GM18861 (cell line): ENCODE data around the gene PMPCB.

Experiments
- ATAC-seq: cut with Tn5 transposase; IDR thresholded peaks from one replicate; pipeline ENCODE4 v1.9.1; 2021; ENCODE audit not compliant: unreplicated experiment

The PMPCB gene

DNA sequence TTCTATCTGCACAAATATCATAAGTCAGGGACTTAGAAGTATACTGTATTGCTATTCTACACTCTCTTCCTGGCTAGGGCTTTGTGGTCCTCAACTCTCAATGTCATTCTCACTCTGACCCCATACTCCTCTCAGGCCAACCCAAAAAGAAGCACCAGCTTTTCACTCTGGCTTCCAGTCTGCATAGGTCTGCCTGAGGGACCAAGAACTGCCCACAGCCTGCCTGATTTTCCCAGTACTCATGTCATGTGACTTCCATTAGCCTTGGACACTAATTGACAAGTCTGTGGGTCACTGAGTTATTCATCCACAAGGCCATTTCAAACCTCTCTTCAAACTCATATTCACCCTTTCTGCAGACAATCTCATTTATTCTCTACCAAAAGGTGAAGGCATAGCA, 19.8 kb downstream of the PMPCB start:
- ATAC-seq = no peak

DNA sequence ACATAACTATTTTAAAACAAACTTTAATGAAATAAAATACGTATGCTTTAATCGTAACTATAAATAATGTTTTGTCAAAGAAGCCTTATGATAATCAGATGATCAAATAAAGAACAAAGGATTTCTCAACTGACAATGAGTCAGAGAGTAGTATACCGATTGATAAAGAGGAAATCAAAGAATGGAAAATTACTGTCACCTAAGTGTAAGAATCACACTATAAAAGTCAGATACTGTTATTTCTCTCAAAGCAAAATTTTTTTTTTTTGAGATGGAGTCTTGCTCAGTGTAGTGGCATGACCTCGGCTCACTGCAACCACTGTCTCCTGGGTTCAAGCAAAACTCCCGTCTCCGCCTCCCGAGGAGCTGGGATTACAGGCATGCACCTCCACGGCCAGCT, 28.5 kb downstream of the PMPCB start:
- ATAC-seq = no peak

DNA sequence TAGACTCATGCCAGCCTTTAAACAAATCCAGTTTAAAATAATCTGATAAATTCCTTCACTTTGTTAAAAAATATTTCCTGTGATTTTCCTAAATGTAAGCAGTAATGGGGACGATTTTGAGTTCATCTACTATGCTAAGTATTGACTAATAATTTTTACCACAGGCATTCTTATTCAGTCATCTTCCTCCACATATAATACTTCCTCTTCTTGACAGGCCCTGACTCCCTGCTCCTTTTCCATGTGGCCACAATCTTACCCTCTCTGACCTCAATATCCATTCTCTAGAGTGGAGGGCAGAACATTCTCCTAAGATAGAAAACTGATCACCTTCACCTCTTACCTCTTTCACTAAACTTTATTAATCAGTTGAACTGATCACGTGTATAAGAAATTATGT, 39.5 kb downstream of the PMPCB start:
- no peak for ATAC-seq

DNA sequence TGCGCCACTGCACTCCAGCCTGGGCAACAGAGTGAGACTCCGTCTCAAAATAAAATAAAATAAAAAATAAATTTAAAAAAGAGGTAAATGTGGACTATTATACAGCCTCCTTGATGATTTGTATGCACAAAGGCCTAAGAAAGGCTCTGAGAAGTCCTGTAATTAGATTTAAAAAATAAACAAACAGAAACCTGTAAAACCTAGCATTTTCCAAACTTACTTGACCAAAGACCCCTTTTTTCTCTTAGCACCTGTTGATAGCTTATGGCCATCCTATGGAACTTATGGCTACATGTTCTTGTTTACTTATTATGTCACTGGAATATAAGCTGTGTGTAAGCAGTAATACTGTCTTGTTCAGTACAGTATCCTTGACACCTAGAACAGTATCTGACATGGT, 41.6 kb downstream of the PMPCB start:
- no peak for ATAC-seq

DNA sequence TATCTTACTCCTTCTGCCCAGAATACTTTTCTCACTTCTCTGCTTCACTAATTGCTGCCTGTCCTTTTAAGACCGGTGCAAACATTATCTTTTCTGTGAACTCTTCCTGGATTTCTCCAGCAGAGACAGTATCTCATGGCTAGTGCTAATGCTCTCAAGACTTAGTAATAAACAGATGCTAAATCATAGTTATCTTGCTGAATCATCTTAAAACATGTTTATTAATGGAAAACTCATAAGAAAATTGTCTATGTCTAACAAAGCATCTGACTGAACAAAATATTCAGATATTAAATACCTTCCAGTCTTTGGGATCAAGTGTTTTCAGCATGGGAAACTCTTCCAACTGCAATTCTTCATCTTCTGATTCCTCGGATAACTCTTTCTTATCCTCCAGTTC, 44.2 kb downstream of the PMPCB start:
- ATAC-seq = no peak

DNA sequence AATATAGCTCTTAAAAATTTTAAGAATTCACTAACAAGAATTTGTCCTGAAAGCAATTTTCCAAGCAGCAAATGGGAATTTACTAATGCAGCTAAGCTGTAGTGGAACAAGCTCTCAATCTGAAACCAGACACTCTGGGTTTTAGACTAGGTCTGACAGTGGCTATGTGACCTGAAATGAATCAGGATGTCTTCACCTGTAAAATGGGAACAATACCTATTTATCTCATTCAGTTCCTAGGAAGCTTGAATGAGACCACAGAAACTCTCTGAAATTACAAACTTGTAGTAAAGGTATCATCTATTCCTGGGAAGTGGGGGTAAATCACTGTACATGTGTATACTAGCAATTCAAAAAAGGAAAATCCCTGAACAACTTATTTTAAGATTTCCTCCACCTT, 46.1 kb downstream of the PMPCB start:
- ATAC-seq = no peak

DNA sequence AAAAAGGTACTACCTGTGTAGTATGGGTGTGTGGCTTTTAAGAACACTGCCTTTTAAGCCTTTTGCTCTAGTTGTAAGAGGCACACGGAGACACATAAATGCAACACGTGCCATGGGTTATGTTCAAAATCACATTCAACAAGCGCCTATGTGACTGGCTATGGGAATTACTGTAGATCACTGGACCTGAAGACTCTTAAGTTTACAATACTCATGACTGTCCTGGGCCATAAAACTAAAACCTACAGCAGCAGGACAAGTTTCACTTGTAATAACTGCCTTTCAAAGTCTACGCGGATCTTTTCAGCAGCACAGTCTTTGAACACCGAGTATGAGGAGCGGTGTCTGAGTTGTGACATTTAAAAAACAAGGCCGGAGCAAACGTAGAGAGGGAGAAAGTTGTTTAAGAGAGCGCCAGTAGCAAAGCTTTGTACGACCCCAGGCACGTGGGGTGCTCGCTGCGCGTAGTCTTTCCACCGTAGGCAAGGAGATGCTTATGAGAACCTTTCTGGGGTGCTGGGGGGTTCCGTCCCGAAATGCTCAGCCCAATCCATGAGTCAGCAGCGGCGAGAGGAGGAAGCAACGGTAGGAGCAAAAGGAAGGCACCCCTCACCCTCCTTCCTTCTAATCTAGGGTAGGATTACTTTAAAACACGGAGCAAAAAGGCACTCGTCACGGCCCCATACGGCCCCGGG, 46.7 kb downstream of the PMPCB start:
- no peak for ATAC-seq

DNA sequence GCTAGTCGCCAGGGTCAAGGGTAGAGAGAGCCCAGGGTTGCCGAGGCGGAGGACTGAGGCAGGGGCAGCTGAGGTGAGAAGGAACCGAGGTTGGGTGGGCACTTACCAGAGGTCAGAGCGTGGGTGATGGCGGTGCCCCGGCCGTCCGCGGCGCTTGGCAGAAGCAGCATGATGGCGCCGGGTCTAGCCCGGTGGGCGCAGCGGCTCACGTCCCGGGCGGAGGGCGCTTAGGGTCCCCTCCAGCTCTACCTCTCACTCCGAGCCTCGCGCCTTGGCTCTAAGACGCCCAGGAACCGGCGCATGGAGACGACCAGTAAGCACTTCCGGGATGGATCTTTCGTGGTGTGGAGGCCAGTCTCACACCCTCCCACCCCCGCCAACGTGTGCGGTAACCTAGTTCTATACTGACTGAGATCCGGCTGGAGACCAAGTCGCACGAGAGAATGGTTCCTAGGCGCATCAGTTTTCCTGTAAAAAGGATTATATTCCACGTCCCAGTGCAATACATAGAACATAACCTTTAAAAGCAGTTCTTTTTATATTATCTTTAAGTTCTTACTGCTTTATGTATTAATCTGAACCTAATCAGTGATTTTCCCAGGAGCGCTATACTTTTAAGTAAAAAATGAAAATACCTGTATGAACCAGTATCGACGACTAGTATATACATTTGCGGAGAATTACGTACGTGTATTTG, 47.4 kb downstream of the PMPCB start, which contains the start of gene DNAJC2:
TSS of gene DNAJC2 (minus strand) at position 315 of the 697 bp plus-strand sequence. CDS start at position 170, 145 bp downstream.
- ATAC-seq = peak; percentile 65

DNA sequence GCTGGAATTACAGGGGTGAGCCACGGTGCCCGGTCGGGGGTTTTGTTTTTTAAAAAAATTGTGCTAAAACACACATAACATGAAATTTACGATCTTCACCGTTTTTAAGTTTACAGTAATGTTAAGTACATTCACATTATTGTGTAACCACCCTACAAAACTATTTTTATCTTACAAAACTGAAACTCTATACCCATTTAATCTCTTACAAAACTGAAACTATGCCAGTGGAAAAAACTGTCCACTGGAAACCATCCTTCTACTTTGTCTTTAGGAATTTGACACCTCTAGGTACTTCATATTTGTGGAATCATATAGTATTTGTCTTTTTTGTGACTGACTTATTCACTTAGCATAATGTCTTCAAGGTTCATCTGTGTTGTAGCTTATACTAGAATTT, 49.2 kb downstream of the PMPCB start:
- no peak for ATAC-seq

DNA sequence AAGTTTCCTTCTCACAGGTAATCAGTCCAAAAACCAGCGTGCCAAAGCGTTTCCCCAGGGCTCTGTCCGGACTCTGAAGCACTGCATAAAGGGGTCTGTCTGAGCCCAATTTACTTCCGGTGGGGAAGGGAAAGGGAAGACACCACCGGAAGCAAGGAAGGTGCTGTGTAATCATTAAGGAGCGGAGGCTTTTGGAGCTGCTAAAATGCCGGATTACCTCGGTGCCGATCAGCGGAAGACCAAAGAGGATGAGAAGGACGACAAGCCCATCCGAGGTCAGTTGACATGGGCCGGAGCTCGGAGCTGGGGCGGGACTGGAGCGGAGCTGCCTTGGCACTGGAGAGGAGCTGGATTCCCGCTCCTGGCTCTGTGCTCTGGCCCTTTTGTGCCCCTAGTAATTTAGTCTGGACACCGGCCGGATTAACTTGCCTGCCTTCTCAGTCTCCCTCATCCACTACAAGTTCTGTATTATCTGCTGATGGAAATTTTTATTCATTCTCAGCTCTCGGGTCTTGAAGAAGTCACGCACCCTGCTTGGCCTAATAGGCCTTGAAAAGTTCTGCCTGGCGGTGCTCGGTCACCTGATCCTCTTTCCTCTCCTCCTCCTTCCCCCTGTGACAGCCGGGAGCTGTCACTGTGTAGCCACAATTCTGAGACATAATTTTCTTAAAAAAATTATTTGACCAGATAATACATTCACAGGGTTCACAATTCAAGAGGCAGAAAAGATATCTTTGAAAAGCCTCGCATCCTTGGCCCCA, 50.5 kb downstream of the PMPCB start, which contains the start of gene PSMC2:
TSS of gene PSMC2 (plus strand) at position 137 of the 761 bp plus-strand sequence. CDS start at position 206, 69 bp downstream.
- ATAC-seq = peak; percentile 72

DNA sequence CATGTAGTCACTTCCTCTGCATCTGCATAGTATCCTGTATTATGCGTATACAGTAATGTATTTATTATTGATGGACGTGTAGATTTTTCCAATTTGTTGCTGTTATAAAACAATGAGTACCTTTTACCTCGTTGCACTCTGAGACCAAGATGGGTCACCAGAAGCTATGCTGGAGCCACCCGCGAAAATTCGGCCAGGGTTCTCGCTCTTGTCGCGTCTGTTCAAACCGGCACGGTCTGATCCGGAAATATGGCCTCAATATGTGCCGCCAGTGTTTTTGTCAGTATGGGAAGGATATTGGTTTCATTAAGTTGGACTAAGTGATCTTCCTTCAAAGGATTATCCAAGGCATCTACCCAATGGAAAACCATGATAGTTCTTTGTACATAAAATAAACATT, 51.2 kb downstream of the PMPCB start:
- ATAC-seq = no peak

DNA sequence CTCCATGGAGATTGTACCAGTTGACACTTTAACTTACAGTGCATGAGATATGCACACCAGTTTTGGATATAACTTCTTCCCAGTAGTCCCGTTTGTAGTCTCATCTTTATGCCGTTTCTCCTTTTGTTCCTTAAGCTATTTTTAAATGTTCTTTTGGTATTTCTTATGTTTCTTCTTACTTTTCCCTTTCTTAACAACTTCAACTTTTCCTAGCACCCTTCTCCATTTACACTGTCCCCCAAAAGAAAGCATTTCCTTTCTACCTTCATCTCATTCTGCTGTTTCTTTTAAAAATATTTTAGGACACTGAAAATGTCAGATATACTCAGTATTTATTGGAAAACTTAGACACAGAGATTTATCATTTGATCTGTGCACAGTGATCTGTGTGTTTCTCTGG, 51.7 kb downstream of the PMPCB start:
- ATAC-seq = no peak

DNA sequence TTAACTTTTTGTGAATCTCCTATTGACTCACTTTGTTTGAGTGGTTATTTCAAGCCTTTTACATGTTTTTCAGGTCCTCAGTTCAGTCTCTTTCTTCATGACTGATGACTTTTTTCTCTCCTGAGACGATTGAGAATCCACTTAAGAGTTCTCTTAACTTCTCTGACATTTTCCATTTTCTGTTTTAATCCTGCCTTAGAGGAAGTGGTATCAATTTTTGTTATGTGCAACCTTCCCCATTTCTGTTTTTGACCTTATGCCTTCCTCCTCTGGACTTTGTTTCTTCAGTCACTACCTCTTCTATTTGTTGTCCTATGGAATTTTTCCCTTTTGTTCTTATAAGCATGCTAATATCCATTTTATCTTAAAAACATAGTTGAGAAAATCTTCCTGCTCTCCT, 52.6 kb downstream of the PMPCB start:
- ATAC-seq = no peak
